Stimulated activated naive CD4-positive, alpha-beta T cell (primary cell): ENCODE results near the gene SET.
"Not testable (repeated sequence)": the region's sequence is repeated elsewhere in the genome, so short reads cannot be mapped to it uniquely, and the experiment has no call there.

Source experiments
- DNase-seq, 6 experiments: peaks; one replicate each; lab custom pipeline; 2025; lab: John Stamatoyannopoulos, UW

Gene SET

DNA sequence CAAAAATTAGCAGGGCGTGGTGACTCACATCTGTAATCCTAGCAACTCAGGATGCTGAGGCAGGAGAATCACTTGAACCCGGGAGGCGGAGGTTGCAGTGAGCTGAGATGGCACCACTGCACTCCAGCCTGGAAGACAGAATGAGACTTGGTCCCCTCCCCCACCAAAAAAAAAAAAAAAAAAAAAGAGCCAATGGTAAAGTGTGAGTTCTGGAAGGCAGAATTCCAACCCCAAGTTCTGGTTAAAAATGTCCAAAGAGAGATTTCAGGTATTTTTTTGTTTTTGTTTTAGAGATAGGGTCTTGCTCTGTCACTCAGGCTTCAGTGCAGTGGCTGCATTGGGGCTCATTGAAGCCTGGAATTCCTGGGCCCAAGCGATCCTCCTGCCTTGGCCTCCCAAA lies 1.6 kb upstream of the SET start:
- no peak for DNase-seq

DNA sequence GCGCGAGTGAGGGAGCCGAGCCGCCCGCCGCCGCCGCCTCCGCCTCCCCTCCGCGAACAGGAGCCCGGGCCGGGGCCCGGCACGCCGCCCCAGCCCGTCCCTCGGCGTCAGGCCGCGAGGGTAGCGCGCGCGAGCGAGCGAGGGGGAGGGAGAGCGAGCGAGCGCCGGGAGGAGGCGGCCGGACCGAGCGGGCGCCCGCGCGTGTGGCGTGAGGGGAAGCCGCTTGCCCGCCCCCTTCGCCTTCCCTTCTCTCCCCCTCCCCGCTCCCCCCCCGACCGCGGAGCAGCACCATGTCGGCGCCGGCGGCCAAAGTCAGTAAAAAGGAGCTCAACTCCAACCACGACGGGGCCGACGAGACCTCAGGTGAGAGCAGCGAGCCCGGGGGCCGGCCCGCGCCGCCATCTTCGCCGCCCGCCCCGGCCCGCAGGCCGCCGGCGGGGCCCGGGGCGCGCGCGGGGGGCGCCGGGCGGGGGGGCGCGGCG lies 312 bp downstream of the SET start:
- peak in 3 of 6 experiments; percentile 54 to 77 (median 66) for DNase-seq

GRCh38 chr9:128689820-128690683 lies 1.0 kb downstream of the SET start:
- DNase-seq: peak; percentile 23 to 59 (median 40)

- no peak for DNase-seq
Measured at GRCh38 chr9:128690684-128691034, 1.6 kb downstream of the SET start.

DNA sequence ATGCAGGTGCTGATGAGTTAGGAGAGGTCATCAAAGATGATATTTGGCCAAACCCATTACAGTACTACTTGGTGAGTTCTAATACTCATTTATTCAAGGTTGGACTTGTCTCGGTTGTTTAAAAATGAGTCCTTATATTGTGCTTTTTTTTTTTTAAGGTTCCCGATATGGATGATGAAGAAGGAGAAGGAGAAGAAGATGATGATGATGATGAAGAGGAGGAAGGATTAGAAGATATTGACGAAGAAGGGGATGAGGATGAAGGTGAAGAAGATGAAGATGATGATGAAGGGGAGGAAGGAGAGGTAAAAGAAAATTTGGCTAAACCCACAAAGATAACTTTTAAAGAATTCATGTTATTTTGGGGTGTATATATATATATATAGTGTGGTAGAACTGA lies 4.7 kb downstream of the SET start:
- DNase-seq: not testable (repeated sequence)

GRCh38 chr9:128694344-128694743 lies 5.3 kb downstream of the SET start:
- no peak for DNase-seq

- DNase-seq: no peak
Measured at GRCh38 chr9:128696923-128697707, 8.1 kb downstream of the SET start.

DNA sequence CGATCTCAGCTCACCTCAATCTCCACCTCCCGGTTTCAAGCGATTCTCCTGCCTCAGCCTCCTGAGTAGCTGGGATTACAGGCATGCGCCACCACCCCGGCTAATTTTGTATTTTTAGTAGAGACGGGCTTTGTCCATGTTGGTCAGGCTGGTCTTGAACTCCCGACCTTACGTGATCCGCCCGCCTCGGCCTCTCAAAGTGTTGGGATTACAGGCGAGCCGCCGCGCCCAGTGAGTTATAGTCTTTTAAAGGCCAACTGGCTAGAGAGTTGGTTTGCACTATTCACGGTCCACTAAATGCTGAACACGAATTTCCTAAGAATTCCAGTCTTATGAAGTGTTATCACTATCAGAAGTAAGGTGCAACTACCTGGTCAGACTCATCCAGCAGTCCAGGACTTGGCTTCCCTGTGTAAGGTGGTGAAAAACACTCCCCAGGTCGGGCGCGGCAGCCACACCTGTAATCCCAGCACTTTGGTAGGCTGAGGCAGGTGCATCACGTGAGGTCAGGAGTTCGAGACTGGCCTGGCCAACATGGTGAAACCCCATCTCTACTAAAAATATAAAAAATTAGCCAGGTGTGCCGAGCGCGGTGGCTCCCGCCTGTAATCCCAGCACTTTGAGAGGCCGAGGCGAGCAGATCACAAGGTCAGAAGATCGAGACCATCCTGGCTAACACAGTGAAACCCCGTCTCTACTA lies 10.2 kb downstream of the SET start:
- not testable (repeated sequence) for DNase-seq

DNA sequence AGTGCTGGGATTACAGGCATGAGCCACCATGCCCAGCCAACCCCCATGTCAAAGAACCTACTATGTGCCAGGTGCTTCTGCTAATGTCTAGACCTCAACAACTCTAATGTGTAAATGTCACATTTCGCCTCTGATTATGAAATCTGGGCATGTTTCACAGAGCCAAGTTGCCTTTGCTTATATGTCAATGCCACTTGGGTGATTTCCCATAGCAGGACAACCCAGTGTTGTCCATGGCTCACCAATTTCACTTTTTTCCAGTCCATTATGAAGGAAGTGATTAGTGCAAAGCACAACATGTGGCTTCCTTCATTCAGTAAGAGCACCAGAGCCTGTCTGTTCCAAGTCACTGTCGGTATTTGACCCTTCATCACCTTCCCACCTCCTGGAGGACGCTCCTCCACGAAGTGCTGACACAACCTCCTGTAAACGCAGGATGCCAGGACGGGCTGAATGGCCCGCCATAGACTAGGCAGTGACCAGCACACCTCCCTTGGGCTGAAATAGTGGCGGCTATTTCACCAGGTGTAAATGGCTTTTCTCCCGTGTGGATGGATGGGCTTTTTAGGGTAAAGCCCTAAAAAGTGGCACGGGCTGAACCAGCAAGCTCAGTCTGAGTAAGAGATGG lies 12.3 kb downstream of the SET start:
- DNase-seq: no peak

DNA sequence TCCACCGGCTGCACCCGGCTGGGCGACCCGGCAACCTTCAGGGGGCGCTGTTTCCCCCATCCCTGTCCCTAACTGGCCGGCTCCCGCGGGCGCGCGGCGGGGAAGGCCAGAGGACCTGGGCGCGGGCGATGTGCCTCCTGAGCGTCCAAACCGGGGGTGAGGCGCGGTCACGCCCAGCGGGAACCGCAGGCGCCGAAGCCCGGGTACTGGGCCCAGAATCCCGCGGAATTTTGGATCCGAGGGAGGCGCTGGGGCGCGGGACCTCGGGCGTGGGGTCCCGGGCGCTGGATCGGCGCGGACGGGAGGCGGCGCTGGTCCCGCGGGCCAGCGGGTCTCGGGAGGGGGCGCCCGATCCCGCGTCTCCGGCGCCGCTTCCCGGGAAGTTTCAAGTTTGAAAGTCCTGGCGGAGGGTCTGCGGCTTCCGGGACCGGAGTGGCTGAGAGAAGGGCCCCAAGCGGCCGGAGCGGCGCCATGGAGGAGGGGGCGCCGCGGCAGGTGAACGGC lies 13.5 kb downstream of the SET start, which contains the start of gene PKN3:
TSS of gene PKN3 (plus strand) at position 59 of the 504 bp plus-strand sequence. CDS start at position 472, 413 bp downstream.
- DNase-seq: peak; percentile 54 to 88 (median 76)

DNA sequence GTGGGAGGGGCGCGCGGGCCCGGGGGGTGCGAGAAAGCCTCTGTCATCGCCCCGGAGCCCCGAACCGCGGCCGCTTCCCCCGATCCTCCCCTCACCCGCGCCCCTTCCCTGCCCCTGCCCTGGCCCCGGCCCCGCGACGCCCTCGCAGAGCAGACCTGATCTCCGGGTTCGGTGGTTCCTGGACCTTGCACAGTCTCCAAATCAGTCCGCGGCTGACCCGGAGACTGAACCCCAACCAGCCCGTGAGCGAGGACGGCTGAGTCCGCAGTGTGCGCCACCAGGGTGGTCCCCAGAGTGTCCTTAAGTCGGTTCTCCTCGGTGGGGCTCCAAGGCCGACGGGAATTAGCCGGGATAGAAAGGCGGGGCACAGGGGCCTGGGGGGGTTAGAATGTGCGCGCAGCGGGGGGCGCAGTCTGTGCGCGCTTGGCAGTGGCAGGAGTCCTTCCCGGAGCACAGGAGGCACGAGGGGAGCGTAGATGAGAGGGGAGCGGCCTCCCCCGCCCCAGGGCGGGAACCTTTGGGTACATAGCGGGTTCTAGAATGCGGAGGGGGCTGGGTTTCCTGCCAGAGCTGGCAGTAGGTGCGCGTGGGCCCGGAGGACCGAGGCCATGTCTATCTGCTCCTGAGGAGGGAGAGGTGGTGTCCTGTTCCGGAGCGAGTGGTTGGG lies 14.1 kb downstream of the SET start:
- peak in 2 of 6 experiments; percentile 28 to 57 for DNase-seq

DNA sequence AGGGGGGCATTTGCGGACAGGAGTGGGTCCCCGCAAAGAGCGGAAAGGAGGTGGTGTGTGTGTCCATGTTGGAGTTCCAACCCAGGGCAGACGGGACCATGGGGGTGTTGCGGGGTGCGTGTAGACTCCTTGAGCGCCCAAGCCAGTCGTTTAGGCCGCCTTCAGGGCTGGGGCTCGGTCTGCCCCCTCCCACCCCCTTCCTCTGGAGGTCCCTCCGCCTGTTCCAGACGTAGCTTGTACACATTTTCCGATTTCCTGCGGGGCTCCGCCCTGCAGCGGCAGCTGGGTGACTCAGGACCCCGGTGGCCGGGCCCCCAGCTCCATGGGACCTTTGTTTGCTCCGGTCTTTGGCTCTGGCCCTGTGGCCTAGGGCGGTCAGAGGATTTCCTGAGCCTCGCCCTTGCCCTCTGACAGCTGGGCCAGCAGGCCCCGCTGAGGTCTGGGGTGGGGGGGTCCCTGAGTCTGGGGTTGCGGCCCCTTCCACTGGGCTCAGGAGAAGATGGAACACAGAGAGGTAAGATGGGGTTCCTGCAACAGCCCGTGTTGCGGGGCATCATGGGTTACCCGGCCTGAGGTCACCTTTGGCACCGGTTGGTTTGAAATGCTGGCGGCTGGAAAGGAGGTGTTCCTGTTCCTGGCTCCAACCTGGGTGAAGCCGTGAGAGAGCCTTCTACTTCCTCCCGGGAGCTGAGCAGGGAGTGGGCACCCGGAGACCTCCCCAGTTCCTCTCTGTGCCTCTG lies 14.8 kb downstream of the SET start:
- no peak for DNase-seq

DNA sequence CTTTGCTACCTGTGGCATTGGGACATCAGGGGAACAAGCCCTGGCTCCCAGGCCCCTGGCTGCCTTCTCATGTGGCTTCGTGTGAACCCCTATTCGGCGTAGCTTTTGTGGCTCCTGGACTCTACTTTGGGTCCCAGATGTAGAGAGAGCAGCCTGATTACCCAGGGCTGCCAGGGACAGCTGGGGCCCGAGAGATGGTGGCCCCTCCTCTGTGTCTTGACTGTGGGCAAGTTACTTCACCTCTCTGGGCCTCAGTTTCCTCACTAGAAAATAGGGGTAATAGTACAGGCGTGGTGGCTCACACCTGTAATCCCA lies 15.3 kb downstream of the SET start:
- no peak for DNase-seq

GRCh38 chr9:128705051-128705965 lies 16.3 kb downstream of the SET start:
- DNase-seq: no peak

DNA sequence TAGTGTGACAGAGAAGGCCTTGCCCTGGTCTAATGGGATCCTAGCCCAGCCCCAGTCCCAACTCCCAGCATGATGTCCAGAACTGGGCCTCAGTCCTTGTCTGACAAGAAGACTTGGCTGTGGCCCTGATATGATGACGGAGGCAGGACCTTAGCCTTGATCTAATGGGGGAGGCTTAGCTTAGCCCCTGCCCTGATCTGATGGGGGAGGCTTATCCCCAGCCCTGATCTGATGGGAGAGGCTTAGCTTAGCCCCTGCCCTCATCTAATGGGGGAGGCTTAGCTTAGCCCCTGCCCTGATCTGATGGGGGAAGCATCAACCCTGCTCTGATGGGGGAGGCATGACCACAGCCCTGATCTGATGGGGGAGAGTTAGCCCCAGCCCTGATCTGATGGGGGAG lies 17.0 kb downstream of the SET start:
- no peak for DNase-seq

DNA sequence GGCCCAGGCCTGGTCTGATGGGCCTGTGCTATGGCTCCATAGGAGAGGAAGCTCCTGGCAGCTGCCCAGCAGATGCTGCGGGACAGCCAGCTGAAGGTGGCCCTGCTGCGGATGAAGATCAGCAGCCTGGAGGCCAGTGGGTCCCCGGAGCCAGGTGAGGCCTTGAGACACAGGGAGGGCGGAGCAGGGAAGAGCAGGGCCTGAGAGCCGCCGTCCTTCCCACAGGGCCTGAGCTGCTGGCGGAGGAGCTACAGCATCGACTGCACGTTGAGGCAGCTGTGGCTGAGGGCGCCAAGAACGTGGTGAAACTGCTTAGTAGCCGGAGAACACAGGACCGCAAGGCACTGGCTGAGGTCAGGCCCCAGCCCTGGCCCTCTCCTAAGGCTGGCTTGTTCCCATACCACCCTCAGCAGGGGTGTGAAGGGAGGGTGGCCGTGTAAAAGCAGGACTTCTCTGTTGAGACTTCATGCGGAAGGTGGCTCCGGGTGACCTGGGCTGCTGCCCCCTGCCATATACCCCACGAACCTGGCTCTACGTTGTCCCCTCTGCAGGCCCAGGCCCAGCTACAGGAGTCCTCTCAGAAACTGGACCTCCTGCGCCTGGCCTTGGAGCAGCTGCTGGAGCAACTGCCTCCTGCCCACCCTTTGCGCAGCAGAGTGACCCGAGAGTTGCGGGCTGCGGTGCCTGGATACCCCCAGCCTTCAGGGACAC lies 17.8 kb downstream of the SET start:
- DNase-seq: no peak

GRCh38 chr9:128707446-128707845 lies 18.4 kb downstream of the SET start:
- no peak for DNase-seq

GRCh38 chr9:128712451-128713410 lies 23.7 kb downstream of the SET start:
- no peak for DNase-seq
